ENCODE results near the gene ADGRG7. TPM values are rescaled to one million over a fixed set of nuclear protein-coding genes. Genes with fewer than 3 reads are reported as not detected.

ADGRG7 gene
- total and polyA plus RNA-seq, 10 donors, result not detected

- no peaks in the 10 kb centered on the region for H3K9me3 ChIP-seq
- DNase-seq, result no peak
- TF ChIP-seq POLR2AphosphoS5 (IDR thresholded peaks at IDR 0.05), result no peak
- TF ChIP-seq CTCF (IDR thresholded peaks at IDR 0.05 in 8 of 11, conservative IDR thresholded peaks at IDR 0.05 in 3 of 11), result no peak
- no peak for TF ChIP-seq POLR2A (IDR thresholded peaks at IDR 0.05)
- H3K27me3 ChIP-seq (replicated peaks in 1 of 7), result peaks cover 0 to 25% (median 4%) of the 10 kb centered on the region in 7 donors
- no peak overlapping the region for H3K27ac ChIP-seq
- intact Hi-C loops (cut with DNase I; ENCODE audit: low total_unique reads), result no loop called here
- H3K36me3 ChIP-seq, result no peaks in the 10 kb centered on the region
- no peak overlapping the region for H3K4me3 ChIP-seq
- WGBS, 5 donors, result 72 to 90% (median 79%) methylated on average over 2 of the region's 2 CpGs
- H3K4me1 ChIP-seq, result no peaks in the 10 kb centered on the region
Observed at GRCh38 chr3:100695696-100696095, 86.3 kb downstream of the ADGRG7 start.

- peaks cover 0 to 20% (median under 1%) of the 10 kb centered on the region in 7 donors for H3K27me3 ChIP-seq (replicated peaks in 1 of 7)
- no peak for TF ChIP-seq POLR2A (IDR thresholded peaks at IDR 0.05)
- TF ChIP-seq CTCF (IDR thresholded peaks at IDR 0.05 in 8 of 11, conservative IDR thresholded peaks at IDR 0.05 in 3 of 11), result no peak
- no peak for TF ChIP-seq POLR2AphosphoS5 (IDR thresholded peaks at IDR 0.05)
- no peaks in the 10 kb centered on the region for H3K36me3 ChIP-seq
- no peak overlapping the region for H3K4me3 ChIP-seq
- DNase-seq, result no peak
- no peak overlapping the region for H3K27ac ChIP-seq
- intact Hi-C loops (cut with DNase I; ENCODE audit: low total_unique reads), result no loop called here
- WGBS, 5 donors, result 73 to 79% (median 75%) methylated on average over 3 of the region's 3 CpGs
- no peaks in the 10 kb centered on the region for H3K4me1 ChIP-seq
- no peaks in the 10 kb centered on the region for H3K9me3 ChIP-seq
Observed at GRCh38 chr3:100696161-100696560, 86.8 kb downstream of the ADGRG7 start.

- no peaks in the 10 kb centered on the region for H3K4me1 ChIP-seq
- DNase-seq, result no peak
- H3K9me3 ChIP-seq, result no peaks in the 10 kb centered on the region
- intact Hi-C loops (cut with DNase I; ENCODE audit: low total_unique reads), result no loop called here
- H3K27me3 ChIP-seq (replicated peaks in 1 of 7), result peaks cover 0 to 15% (median 0%) of the 10 kb centered on the region in 7 donors
- WGBS, 5 donors, result 73 to 96% (median 89%) methylated on average over 7 of the region's 7 CpGs
- TF ChIP-seq POLR2A (IDR thresholded peaks at IDR 0.05), result no peak
- TF ChIP-seq CTCF (IDR thresholded peaks at IDR 0.05 in 8 of 11, conservative IDR thresholded peaks at IDR 0.05 in 3 of 11), result no peak
- TF ChIP-seq POLR2AphosphoS5 (IDR thresholded peaks at IDR 0.05), result no peak
- H3K4me3 ChIP-seq, result no peak overlapping the region
- H3K27ac ChIP-seq, result no peak overlapping the region
- H3K36me3 ChIP-seq, result no peaks in the 10 kb centered on the region
Observed at GRCh38 chr3:100697172-100697571, 87.8 kb downstream of the ADGRG7 start.

- H3K9me3 ChIP-seq, result no peaks in the 10 kb centered on the region
- no peak overlapping the region for H3K4me3 ChIP-seq
- no peak for DNase-seq
- intact Hi-C loops (cut with DNase I; ENCODE audit: low total_unique reads), result no loop called here
- WGBS, 5 donors, result 82 to 96% (median 85%) methylated on average over 5 of the region's 5 CpGs
- H3K27me3 ChIP-seq (replicated peaks in 1 of 7), result peaks cover 0 to 10% (median 0%) of the 10 kb centered on the region in 7 donors
- no peaks in the 10 kb centered on the region for H3K4me1 ChIP-seq
- no peak for TF ChIP-seq CTCF (IDR thresholded peaks at IDR 0.05 in 8 of 11, conservative IDR thresholded peaks at IDR 0.05 in 3 of 11)
- TF ChIP-seq POLR2A (IDR thresholded peaks at IDR 0.05), result no peak
- TF ChIP-seq POLR2AphosphoS5 (IDR thresholded peaks at IDR 0.05), result no peak
- H3K27ac ChIP-seq, result no peak overlapping the region
- H3K36me3 ChIP-seq, result no peaks in the 10 kb centered on the region
Observed at GRCh38 chr3:100697723-100698285, 88.4 kb downstream of the ADGRG7 start.

All from spleen (tissue), 11 donors.